ENCODE results near the gene ZBED5.
"Not testable (repeated sequence)": the region's sequence is repeated elsewhere in the genome, so short reads cannot be mapped to it uniquely, and the experiment has no call there.

ZBED5 gene

DNA sequence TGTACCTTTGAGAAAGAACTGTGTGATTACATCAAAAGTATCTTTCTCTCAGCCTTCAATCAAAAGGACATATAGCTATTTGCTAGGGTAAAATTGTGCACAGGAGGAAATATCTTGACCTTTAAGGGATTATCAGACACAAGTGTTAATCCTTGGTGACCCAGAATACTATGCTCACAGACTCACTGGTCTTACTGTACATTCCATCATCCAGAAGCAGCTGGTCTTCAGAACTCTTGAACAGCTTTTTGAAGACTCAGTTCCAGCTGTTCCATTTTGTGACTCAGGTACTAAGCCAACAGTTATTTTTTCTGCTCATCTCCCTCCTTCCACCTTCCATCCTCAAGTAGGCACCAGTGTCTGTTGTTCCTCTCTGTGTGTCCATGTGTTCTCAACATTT lies 19.8 kb downstream of the ZBED5 start:
- DNase-seq (ENCODE audit: low read depth): no peak

DNA sequence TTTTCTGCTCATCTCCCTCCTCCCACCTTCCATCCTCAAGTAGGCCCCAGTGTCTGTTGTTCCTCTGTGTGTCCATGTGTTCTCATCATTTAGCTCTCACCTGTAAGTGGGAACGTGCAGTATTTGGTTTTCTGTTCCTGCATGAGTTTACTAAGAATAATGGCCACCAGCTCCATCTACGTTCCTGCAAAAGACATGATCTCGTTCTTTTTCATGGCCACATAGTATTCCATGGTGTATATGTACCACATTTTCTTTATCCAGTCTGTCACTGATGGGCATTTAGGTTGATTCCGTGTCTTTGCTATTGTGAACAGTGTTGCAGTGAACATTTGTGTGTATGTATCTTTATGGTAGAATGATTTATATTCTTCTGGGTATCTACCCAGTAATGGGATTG lies 21.0 kb downstream of the ZBED5 start:
- DNase-seq (ENCODE audit: low read depth): not testable (repeated sequence)

DNA sequence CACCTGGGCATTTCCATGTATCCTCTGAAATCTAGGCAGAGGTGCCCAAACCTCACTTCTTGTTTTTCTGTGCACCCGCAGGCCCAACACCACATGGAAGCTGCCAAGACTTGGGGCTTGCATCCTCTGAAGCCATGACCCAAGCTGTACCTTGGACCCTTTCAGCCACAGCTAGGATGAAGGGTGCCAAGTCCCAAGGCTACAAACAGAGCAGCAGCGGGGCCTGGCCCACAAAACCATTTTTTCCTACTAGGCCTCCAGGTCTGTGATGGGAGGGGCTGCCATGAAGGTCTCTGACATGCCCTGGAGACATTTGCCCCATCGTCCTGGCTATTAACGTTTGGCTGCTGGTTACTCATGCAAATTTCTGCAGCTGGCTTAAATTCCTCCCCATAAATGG lies 28.7 kb downstream of the ZBED5 start:
- DNase-seq (ENCODE audit: low read depth): no peak

DNA sequence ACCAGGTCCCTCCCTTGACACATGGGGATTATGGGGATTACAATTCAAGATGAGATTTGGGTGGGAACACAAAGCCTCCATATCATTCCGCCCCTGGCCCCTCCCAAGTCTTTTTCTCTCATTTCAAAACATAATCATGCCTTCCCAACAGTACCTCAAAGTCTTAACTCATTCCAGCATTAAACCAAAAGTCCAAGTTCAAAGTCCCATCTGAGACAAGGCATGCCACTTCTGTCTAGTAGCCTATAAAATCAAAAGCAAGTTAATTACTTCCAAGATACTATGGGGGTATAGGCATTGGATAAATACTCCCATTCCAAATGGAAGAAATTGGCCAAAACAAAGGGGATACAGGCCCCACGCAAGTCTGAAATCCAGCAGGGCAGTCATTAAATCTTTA lies 29.5 kb downstream of the ZBED5 start:
- no peak for DNase-seq (ENCODE audit: low read depth)

DNA sequence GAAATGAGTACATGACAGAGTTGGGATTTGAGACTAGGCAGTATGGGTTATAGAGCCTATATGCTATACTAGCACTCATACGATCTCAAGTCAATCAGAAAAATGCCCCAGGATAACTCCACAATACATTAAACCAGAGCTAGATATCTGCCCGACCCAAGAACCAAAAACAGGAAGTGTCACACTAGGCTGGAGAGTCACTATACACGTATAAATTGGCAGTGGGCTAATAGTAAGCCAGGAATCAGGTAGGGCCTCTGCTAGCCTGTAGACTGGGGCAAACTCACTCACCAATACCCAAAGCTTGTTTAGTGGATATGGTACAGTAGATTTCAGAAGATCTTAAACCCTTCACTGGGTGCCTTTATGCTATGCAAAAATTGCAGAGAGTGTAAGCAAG lies 33.0 kb downstream of the ZBED5 start:
- DNase-seq (ENCODE audit: low read depth): no peak

DNA sequence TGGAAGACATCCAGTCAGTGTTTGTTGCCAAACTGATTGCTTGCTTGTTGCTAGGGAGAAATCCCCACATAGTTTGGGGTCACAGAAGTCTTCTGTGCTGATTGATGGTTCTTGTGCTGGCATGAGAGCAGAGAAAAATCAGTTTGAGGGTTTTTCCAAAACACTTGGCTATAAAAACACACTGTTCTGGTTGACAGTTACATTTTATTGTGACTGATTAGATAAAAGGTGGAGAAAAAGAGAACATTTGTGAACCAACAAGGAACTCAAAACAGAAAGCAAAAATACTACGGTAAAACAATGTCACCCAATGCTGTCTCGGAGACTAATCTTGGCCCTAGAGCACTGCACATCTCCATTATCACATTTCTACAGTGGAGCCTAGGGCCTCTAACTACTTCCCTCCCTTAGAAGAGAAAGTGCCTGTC lies 34.7 kb downstream of the ZBED5 start:
- no peak for DNase-seq (ENCODE audit: low read depth)

DNA sequence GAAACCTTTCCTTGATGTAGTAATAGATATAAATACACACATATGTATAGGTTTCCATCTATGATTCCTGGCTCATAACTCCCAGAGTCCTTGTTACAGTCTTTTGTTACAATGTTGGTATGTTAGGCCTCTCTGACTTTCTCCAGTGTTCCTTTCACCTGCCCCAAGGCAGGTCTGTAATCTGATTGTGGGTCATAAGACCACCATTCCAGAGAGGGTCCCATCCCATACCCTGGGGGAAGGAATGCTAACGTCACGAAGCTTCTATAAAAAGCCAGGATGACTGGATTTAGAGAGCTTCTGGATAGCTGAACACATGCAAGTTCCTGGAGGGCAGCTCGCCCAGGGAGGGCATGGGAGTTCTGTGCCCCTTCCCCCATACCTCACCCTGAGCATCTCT lies 35.4 kb downstream of the ZBED5 start:
- not testable (repeated sequence) for DNase-seq (ENCODE audit: low read depth)

DNA sequence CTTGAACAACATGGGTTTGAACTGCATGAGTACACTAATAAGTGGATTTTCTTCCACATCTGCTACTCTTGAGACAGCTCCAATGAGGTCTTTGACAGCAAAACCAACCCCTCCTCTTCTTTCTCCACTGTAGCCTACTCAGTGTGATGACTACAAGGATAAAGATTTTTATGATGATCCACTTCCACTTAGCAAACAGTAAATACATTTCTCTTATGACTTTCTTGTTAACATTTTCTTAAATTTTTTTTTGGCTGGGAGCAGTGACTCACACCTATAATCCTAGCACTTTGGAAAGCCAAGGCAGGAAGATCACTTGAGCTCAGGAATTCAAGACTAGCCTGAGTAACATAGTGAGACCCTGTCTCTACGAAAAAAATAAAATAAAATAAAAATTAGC lies 39.3 kb downstream of the ZBED5 start:
- peak; percentile 91 for DNase-seq (ENCODE audit: low read depth)

DNA sequence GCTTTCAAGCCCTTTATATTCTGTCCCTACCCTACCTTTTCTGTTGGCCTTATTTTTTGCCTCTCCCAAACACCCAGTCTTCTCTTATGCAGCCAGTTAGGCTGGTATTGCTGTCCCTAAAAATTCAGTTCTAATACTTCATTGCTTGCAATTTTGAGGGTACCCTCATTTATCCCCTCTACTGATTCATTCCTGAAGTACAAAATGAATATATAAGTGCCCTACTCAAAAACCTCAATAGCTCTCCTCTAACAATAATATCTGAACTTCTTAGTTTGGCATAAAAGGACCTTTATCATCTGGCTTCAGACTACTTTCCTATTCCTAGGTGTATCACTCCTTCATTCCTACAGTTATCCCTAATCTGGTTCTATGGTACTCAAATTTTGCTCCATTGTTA lies 43.9 kb downstream of the ZBED5 start:
- DNase-seq (ENCODE audit: low read depth): no peak

DNA sequence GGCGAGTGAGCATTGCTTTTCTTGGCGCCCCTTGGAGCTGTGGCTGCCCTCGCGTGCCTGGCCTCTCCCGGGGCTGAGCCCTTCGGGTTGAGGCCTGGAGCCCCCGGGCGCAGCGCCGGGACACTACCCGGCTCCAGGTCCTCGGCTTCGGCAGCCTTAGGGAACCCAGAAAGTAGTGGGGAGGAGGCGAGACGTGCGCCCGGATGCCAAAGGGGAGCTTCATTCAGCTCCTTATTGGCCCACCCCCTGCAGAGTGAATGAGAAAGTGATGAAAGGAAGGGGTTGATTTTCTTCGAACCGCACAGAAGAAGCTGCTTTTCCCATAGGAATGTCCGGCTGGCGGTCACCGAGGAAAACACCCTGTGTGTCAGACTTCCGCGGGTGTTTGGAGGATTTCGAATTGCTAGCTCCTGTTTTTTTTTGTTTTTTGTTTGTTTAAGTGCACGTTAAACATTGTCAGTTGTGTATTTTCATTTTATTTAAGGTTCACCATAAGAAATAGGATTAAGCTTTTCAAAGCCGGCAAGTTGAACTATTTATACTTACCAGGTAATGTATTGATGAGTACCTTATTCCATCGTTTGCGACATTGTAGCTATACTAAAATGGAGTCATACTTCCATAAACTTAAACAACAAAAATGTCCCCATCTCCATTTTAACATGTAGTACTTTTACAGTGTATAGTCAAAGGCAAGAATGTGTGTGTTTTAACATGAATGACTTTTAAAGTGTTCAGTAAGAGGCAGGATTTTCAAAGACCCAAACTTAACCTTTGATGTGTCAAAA lies 48.3 kb downstream of the ZBED5 start:
- DNase-seq (ENCODE audit: low read depth): peak; percentile 86

DNA sequence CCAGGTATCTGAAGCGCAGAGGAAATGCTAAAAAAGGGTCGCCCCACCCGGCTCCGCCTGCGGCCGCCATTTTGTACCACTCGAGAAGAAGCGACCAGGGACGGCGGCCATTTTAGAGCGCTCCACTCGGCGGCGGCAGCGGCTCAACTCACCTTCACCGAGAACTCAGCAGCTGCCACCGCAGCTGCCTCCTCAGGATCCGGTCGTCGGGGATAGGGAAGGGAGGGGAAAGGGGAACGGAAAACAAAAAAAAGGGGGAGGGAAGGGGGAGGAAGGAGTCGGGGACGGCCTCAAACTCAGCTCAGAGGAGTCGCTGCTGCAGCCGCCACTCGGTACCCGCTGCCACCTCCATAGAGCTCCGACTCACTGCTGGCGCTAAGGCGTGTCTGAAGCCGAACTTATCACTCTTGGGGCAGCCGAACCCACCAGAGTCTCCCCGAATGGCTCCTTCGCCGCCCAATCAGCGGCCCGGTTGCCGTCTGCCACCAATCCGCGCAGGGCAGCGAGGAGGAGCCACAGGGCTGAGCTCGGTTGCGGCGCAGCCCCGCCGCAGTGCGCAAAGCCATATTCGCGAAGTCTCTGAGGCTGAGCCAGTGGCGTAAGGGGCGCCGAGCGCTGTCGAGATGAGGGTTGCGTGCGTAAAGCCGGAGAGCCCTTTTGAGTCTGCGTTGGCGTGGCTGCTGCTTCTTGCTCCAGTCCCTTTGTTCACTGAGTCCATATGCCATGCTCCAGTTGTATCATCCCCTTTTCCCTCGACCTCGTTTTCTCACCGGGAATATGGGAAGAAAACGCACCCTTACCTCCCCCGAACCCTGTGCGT lies 49.1 kb downstream of the ZBED5 start, which contains the start of gene EIF4G2:
Gene EIF4G2 (minus strand): TSS at position 374 of the 820 bp plus-strand sequence.
- peak; percentile 98 for DNase-seq (ENCODE audit: low read depth)

DNA sequence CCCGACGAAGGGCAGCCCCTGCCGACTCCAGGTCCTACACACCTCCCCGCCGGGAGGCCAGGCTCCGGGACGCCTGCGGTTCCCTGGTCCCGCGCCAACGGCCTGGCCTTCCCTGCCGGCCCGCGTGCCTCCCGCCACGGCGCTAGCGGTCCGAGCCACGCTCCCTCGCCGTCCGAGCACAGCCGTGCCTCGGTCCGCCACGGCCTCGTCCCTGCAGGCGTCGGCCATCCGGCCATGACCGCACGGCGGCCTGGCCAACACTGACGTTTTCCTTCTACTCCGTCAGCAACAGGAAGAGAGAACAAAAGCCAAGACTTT lies 49.7 kb downstream of the ZBED5 start:
- DNase-seq (ENCODE audit: low read depth): no peak

DNA sequence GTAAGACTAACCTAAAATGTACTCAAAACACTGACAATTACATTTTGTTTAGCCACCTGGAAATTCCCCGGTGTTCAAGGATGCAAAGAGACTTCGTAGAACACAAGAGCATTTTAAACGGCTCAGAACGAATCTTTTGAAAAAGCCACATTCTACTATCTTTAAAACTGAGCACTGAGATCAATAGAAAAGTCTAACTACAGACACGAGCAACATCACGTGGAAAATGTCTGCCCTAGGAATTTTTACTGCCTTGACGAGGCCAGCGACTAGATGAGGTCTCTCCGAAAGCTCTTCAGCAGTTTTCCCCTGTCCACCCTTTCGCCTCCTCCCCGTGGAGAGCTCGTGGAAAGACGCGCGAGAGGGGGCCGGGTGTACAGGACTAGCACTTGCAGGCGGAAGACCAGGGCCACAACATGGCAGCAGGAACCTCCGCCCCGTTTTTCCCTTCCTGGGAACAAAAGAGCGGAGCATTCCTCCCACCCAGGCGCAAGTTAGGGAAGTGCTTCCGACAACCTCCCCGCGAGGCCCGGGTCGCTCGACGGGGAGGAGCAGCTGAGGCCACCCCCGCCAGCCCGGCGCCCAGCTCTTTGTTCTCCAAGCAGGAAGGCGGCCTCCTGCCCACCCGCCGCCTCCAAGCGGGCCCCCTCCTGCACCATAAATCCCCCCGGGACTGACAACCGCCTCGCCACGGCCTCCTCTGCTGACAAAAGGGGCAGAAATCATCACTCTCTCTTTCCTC lies 50.2 kb downstream of the ZBED5 start:
- peak; percentile 63 for DNase-seq (ENCODE audit: low read depth)

DNA sequence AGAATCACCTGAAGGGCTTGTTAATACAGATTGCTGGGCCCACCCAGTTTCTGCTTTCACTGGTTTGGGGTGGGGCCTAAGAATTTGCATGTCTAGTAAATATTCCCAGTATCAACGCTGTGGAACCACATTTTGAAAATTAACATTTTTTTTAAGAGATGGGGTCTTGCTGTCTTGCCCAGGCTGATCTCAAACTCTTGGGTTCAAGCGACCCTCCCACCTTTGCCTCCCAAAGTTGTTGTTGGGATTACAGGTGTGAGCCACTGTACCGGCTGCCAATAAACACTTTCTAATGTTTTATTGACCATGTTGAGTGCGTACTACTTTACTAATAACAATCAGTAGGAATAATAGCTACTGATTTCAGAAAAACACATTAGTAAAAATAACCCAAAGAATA lies 51.6 kb downstream of the ZBED5 start:
- no peak for DNase-seq (ENCODE audit: low read depth)

DNA sequence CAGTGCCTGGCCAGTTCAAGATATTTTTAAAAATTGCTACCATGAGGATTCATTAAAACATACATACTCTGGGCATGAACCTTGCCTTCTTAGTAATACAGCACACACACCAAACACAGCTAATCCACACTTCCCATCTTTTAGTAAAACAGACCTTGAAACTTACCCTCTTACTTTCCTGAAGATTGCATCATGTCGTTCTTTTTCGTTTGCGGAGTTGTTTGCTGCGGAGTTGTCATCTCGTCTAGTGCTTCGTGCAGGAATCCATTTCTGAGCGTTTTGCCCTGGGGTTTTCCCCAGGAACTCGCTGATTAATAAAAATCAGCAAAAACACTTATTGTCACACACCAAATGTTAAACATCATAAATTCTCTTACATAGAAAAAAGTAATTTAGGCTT lies 52.1 kb downstream of the ZBED5 start:
- DNase-seq (ENCODE audit: low read depth): no peak

DNA sequence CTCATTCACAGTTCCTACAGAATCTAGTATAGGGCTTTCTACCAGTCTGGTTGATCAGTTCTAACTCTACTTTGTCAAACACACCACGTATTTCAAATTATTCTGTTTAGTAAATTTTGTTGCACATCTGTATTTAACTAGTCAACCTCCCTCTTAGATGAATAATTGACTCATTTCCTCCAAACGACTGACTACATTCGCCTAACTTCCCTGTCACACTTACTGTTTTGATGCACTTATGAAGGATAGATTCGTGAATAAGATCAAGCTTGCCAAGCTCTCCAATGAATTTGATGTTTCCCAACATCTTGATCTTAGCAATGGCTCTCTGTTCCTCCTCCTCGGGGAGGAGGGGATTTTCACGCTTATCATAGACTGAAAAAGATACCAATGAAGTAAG lies 54.2 kb downstream of the ZBED5 start:
- peak; percentile 33 for DNase-seq (ENCODE audit: low read depth)

All from ELR (cell line).